Mesenchymal stem cell (in vitro differentiated cells and primary cell): ENCODE results near the gene KRT86.
A peak's percentile ranks its signal among the peaks of the same experiment; 100 is the strongest.
"Not testable (repeated sequence)": the region's sequence is repeated elsewhere in the genome, so short reads cannot be mapped to it uniquely, and the experiment has no call there.

Source experiments
- DNase-seq: peaks from one replicate; pipeline ENCODE4 v3.0.0-alpha.2; 2013
- H2AFZ ChIP-seq: one replicate; pipeline ENCODE4 v1.6.1; 2013; ENCODE audit warnings: low read depth, mild to moderate bottlenecking, control low read depth, inconsistent platforms, low read length, moderate library complexity
- H2AK5ac ChIP-seq: 2 replicates; pipeline ENCODE4 v1.6.1; 2013; ENCODE audit warnings: low read length, moderate library complexity, mild to moderate bottlenecking, inconsistent platforms; ENCODE audit not compliant: severe bottlenecking
- H2BK120ac ChIP-seq: one replicate; pipeline ENCODE4 v1.6.1; 2013; ENCODE audit warnings: low read depth, mild to moderate bottlenecking, inconsistent platforms, low read length, moderate library complexity
- H2BK12ac ChIP-seq, 2 experiments: one replicate each; pipeline ENCODE4 v1.6.1; 2013; ENCODE audit warnings: inconsistent platforms in 2 of 2, low read length in 2 of 2, mild to moderate bottlenecking in 2 of 2, moderate library complexity in 2 of 2, control low read depth in 1 of 2
- H2BK15ac ChIP-seq: one replicate; pipeline ENCODE4 v1.6.1; 2013; ENCODE audit warnings: mild to moderate bottlenecking, low read depth, inconsistent platforms; ENCODE audit not compliant: poor library complexity, severe bottlenecking
- H2BK5ac ChIP-seq: 2 replicates; pipeline ENCODE4 v1.6.1; 2013; ENCODE audit warnings: low read depth, mild to moderate bottlenecking, low read length, control low read depth, inconsistent platforms; ENCODE audit not compliant: poor library complexity, severe bottlenecking
- H3K14ac ChIP-seq, 2 experiments: one replicate each; pipeline ENCODE4 v1.6.1; 2013; ENCODE audit warnings: inconsistent platforms in 2 of 2, low read length in 2 of 2, control low read depth in 1 of 2, mild to moderate bottlenecking in 1 of 2, moderate library complexity in 1 of 2
- H3K18ac ChIP-seq, 2 experiments: one replicate each; pipeline ENCODE4 v1.6.1; 2013; ENCODE audit warnings: inconsistent platforms in 2 of 2, low read length in 2 of 2, control low read depth in 1 of 2, low read depth in 1 of 2, mild to moderate bottlenecking in 1 of 2
- H3K23ac ChIP-seq, 2 experiments: one replicate each; pipeline ENCODE4 v1.6.1; 2013; ENCODE audit warnings: inconsistent platforms in 2 of 2, low read length in 2 of 2, mild to moderate bottlenecking in 2 of 2, moderate library complexity in 2 of 2, control low read depth in 1 of 2
- H3K27ac ChIP-seq: 2 replicates; pipeline ENCODE4 v1.5.1; 2013; ENCODE audit warnings: mild to moderate bottlenecking, moderate library complexity, low read length, control low read depth, inconsistent platforms; ENCODE audit not compliant: poor library complexity, severe bottlenecking
- H3K27me3 ChIP-seq, 2 experiments: 2 replicates each; pipeline versions ENCODE4 v1.6.1 to v1.7.0; 2013; ENCODE audit warnings: low read length in 2 of 2, mild to moderate bottlenecking in 2 of 2, moderate library complexity in 2 of 2, control low read depth in 1 of 2, inconsistent platforms in 1 of 2; ENCODE audit not compliant: control insufficient read depth in 1 of 2, insufficient read depth in 1 of 2
- H3K36me3 ChIP-seq, 2 experiments: 2 replicates each; pipeline versions ENCODE4 v1.6.1 to v1.7.0; 2013; ENCODE audit warnings: low read length in 2 of 2, control low read depth in 1 of 2, inconsistent platforms in 1 of 2, low read depth in 1 of 2, mild to moderate bottlenecking in 1 of 2; ENCODE audit not compliant: insufficient read depth in 2 of 2, control insufficient read depth in 1 of 2
- H3K4ac ChIP-seq, 2 experiments: one replicate each; pipeline ENCODE4 v1.6.1; 2013; ENCODE audit warnings: inconsistent platforms in 2 of 2, low read length in 2 of 2, mild to moderate bottlenecking in 2 of 2, moderate library complexity in 2 of 2, control low read depth in 1 of 2, low read depth in 1 of 2
- H3K4me1 ChIP-seq: 2 replicates; pipeline ENCODE4 v1.6.1; 2013; ENCODE audit warnings: low read depth, low read length, control low read depth; ENCODE audit not compliant: control insufficient read depth, insufficient read depth
- H3K4me2 ChIP-seq: 2 replicates; pipeline ENCODE4 v1.6.1; 2013; ENCODE audit warnings: low read length, mild to moderate bottlenecking, inconsistent platforms; ENCODE audit not compliant: poor library complexity, severe bottlenecking
- H3K4me3 ChIP-seq, 2 experiments: 2 replicates each; pipeline versions ENCODE4 v1.5.1 to v1.7.0; 2013; ENCODE audit warnings: low read length in 2 of 2, mild to moderate bottlenecking in 2 of 2, control low read depth in 1 of 2, low read depth in 1 of 2; ENCODE audit not compliant: insufficient read depth in 1 of 2
- H3K79me1 ChIP-seq: replicated peaks from 2 replicates; pipeline ENCODE4 v1.6.1; 2013; ENCODE audit warnings: mild to moderate bottlenecking, control low read depth, low read length, inconsistent platforms; ENCODE audit not compliant: poor library complexity, severe bottlenecking
- H3K9ac ChIP-seq: 2 replicates; pipeline ENCODE4 v1.7.0; 2013; ENCODE audit warnings: mild to moderate bottlenecking, low read length, moderate library complexity
- H3K9me3 ChIP-seq: 2 replicates; pipeline ENCODE4 v1.7.0; 2013; ENCODE audit warnings: mild to moderate bottlenecking, low read length; ENCODE audit not compliant: control insufficient read depth
- H4K8ac ChIP-seq: one replicate; pipeline ENCODE4 v1.6.1; 2013; ENCODE audit warnings: inconsistent platforms, mild to moderate bottlenecking, low read length, moderate library complexity
- H4K91ac ChIP-seq: one replicate; pipeline ENCODE4 v1.6.1; 2013; ENCODE audit warnings: mild to moderate bottlenecking, low read length, inconsistent platforms
- WGBS: methylation state at CpG from one replicate; pipeline ENCODE4 v1.1.7; 2013; ENCODE audit warnings: mixed read lengths; 5-methylcytosine and 5-hydroxymethylcytosine counted together

The KRT86 gene

DNA sequence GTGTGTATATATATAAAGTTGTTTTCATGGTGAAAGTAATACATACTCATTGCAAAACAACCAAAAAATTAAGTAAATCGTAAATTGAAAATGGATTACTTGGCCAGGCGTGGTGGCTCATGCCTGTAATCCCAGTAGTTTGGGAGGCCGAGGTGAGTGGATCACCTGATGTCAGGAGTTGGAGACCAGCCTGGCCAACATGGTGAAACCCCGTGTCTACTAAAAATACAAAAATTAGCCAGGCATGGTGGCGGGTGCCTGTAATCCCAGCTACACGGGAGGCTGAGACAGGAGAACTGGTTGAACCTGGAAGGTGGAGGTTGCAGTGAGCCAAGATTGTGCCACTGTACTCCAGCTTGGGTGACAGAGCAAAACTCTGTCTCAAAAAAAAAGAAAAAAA, 34.2 kb upstream of the KRT86 start:
- H2AFZ ChIP-seq, DNase-seq, H2BK12ac ChIP-seq, H3K27ac ChIP-seq, H2BK5ac ChIP-seq, H2BK15ac ChIP-seq, H3K4me3 ChIP-seq, H2BK120ac ChIP-seq, H2AK5ac ChIP-seq, H3K18ac ChIP-seq, H3K4me2 ChIP-seq, H3K27me3 ChIP-seq, H3K9ac ChIP-seq, H3K79me1 ChIP-seq, H3K14ac ChIP-seq, H3K9me3 ChIP-seq, H3K23ac ChIP-seq, H4K91ac ChIP-seq, H3K4ac ChIP-seq, H4K8ac ChIP-seq: not testable (repeated sequence)
- peaks cover 45% of the 10 kb centered on the region for H3K4me1 ChIP-seq
- WGBS = 95% methylated on average over 6 of the region's 6 CpGs
- H3K36me3 ChIP-seq = peaks cover 0 to 17% of the 10 kb centered on the region in 2 experiments

DNA sequence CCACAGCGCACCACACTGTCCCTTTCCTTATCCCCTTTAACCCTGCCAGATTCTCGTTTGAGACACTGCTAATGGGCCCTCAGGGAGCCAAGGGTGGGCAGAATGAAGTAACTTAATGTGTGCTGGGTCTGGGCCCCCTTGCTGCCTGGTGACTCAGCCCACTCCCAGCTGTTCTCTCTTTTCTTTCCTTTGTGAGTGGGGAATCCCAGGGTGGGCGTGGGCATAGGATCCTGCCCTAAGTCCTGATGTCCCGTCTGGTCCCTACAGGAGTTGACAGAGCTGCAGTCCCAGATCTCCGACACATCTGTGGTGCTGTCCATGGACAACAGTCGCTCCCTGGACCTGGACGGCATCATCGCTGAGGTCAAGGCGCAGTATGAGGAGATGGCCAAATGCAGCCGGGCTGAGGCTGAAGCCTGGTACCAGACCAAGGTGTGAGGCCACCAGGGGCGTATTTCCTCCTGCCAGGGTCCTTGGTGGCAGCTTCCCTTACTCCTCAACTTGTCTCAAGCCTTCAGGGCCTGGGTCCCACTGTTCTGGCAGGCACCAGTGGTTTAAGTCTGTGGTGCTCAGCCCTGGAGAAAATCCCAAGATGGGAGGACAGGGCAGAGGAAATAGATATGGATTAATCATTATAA, 33.1 kb upstream of the KRT86 start:
- no peak overlapping the region for H3K4me3 ChIP-seq
- H2BK5ac ChIP-seq = no peak overlapping the region
- peak; percentile 39 for DNase-seq
- H2AK5ac ChIP-seq = peak overlapping the region; percentile 43
- H3K14ac ChIP-seq = no peak overlapping the region
- H4K8ac ChIP-seq = no peak overlapping the region
- WGBS = 77% methylated on average over 11 of the region's 11 CpGs
- peaks cover 0 to 10% of the 10 kb centered on the region in 2 experiments for H3K36me3 ChIP-seq
- H3K27ac ChIP-seq = no peak overlapping the region
- no peaks in the 10 kb centered on the region for H3K27me3 ChIP-seq
- H4K91ac ChIP-seq = no peak overlapping the region
- no peak overlapping the region for H3K4ac ChIP-seq
- H3K9ac ChIP-seq = no peak overlapping the region
- H2BK12ac ChIP-seq = no peak overlapping the region
- H2AFZ ChIP-seq = no peak overlapping the region
- H3K18ac ChIP-seq = no peak overlapping the region
- no peaks in the 10 kb centered on the region for H3K9me3 ChIP-seq
- no peak overlapping the region for H3K4me2 ChIP-seq
- H2BK120ac ChIP-seq = no peak overlapping the region
- H2BK15ac ChIP-seq = no peak overlapping the region
- H3K79me1 ChIP-seq = no peaks in the 10 kb centered on the region
- peaks cover 44% of the 10 kb centered on the region for H3K4me1 ChIP-seq
- H3K23ac ChIP-seq = no peak overlapping the region

DNA sequence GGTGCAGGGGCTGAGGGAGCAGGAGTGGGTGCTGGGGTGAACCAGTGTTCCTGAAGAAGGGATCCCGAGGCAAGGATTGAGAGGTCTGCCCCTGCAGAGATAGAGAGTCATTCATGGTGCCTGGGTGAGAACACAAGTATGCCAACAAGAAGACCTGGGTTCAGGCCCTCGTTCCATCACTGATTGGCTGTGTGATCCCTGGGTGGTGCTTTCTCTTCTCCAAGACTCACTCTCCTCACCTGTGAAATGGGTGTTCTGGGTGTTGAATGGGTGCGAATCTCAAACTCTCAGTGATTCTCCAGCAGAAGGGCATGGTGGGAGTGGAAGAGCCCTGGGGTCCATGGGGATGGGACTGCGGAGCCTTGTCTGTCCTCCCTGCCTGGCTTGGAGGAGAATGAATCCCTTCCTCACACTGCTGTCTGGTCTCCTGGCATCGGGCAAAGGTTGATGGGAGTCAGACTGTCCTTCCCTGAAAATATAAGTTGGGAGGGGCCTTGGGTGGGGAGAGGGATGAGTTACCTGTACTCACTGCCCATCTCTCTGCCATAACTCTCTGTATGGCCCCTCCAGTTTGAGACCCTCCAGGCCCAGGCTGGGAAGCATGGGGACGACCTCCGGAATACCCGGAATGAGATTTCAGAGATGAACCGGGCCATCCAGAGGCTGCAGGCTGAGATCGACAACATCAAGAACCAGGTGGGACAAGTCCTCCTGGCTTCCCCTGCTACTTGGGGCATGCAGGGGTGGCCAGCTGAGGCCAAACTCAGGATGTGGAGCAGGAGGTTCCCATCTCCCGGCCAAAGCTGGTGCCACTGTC, 31.8 kb upstream of the KRT86 start:
- Histone ChIP-seq H2BK15ac (no peak overlapping the region), H2AK5ac (peak overlapping the region; percentile 16), H3K9me3 (no peaks in the 10 kb centered on the region), H2BK120ac (no peak overlapping the region), H3K18ac (no peak overlapping the region), H3K14ac (no peak overlapping the region), H2BK12ac (no peak overlapping the region), H3K4me3 (no peak overlapping the region), H3K27me3 (no peaks in the 10 kb centered on the region), H3K4me2 (no peak overlapping the region), H3K4ac (no peak overlapping the region), H3K4me1 (peaks cover 52% of the 10 kb centered on the region), H2AFZ (no peak overlapping the region), H3K23ac (no peak overlapping the region), H2BK5ac (no peak overlapping the region), H3K79me1 (no peaks in the 10 kb centered on the region), H3K9ac (no peak overlapping the region), H3K36me3 (peaks cover 0 to 9% of the 10 kb centered on the region in 2 experiments), H4K91ac (no peak overlapping the region), H3K27ac (peak overlapping the region; percentile 94), H4K8ac (no peak overlapping the region)
- no peak for DNase-seq
- 94% methylated on average over 11 of the region's 11 CpGs for WGBS

- peak; percentile 28 for DNase-seq
- Histone ChIP-seq H3K27me3 (peaks cover 0 to 1% of the 10 kb centered on the region in 2 experiments), H2AK5ac (peak overlapping the region; percentile 30), H3K4ac (no peak overlapping the region), H2BK120ac (no peak overlapping the region), H4K8ac (no peak overlapping the region), H3K36me3 (peaks cover 0 to 9% of the 10 kb centered on the region in 2 experiments), H2BK15ac (no peak overlapping the region), H3K4me2 (peak overlapping the region; percentile 12), H3K79me1 (no peaks in the 10 kb centered on the region), H3K18ac (no peak overlapping the region), H2BK5ac (peak overlapping the region; percentile 59), H4K91ac (no peak overlapping the region), H2BK12ac (no peak overlapping the region), H3K4me3 (peak overlapping the region in 1 of 2 experiments; percentile 6), H3K9me3 (no peaks in the 10 kb centered on the region), H3K9ac (peak overlapping the region; percentile 32), H3K4me1 (peaks cover 53% of the 10 kb centered on the region), H3K27ac (peak overlapping the region; percentile 94), H3K23ac (no peak overlapping the region), H2AFZ (no peak overlapping the region), H3K14ac (no peak overlapping the region)
- 73% methylated on average over 4 of the region's 5 CpGs for WGBS
Observed at GRCh38 chr12:52243259-52243855, 31.1 kb upstream of the KRT86 start.
